HUES6 (cell line): ENCODE measurements around the gene AGFG2.

Experiments
- H3K27ac ChIP-seq: 2 replicates; pipeline ENCODE4 v1.7.0; 2013; ENCODE audit warnings: low read depth, mild to moderate bottlenecking, low read length, inconsistent platforms
- H3K27me3 ChIP-seq: 2 replicates; pipeline ENCODE4 v1.6.1; 2013; ENCODE audit warnings: low read length; ENCODE audit not compliant: control insufficient read depth, insufficient read depth
- H3K36me3 ChIP-seq: 2 replicates; pipeline ENCODE4 v1.6.1; 2013; ENCODE audit warnings: low read length; ENCODE audit not compliant: control insufficient read depth, insufficient read depth
- H3K4me1 ChIP-seq: 2 replicates; pipeline ENCODE4 v1.6.1; 2013; ENCODE audit warnings: low read length; ENCODE audit not compliant: control insufficient read depth, insufficient read depth
- H3K4me3 ChIP-seq: 2 replicates; pipeline ENCODE4 v1.5.1; 2013; ENCODE audit warnings: low read depth, low read length
- H3K9ac ChIP-seq: one replicate; pipeline ENCODE4 v1.6.1; 2013; ENCODE audit warnings: mild to moderate bottlenecking, low read length
- H3K9me3 ChIP-seq: 2 replicates; pipeline ENCODE4 v1.6.1; 2013; ENCODE audit warnings: low read depth, low read length; ENCODE audit not compliant: control insufficient read depth, insufficient read depth

AGFG2 gene

GRCh38 chr7:100582041-100582579 is 43.1 kb downstream of the AGFG2 start:
- no peak overlapping the region for H3K27ac ChIP-seq
- no peak overlapping the region for H3K9ac ChIP-seq

GRCh38 chr7:100582650-100583049 is 43.6 kb downstream of the AGFG2 start:
- Histone ChIP-seq H3K9me3 (no peaks in the 10 kb centered on the region), H3K36me3 (peaks cover 48% of the 10 kb centered on the region), H3K4me3 (no peak overlapping the region), H3K27me3 (no peaks in the 10 kb centered on the region), H3K9ac (no peak overlapping the region), H3K4me1 (peaks cover 21% of the 10 kb centered on the region), H3K27ac (no peak overlapping the region)

More at GRCh38 chr7:100582041-100582579, 43.1 kb downstream of the AGFG2 start:
- no peak overlapping the region for H3K4me3 ChIP-seq
- no peaks in the 10 kb centered on the region for H3K27me3 ChIP-seq
- H3K36me3 ChIP-seq = peaks cover 51% of the 10 kb centered on the region
- no peaks in the 10 kb centered on the region for H3K9me3 ChIP-seq
- H3K4me1 ChIP-seq = peaks cover 21% of the 10 kb centered on the region

GRCh38 chr7:100583132-100584053 is 44.4 kb downstream of the AGFG2 start:
- no peak overlapping the region; the same call in 1 of the 2 replicates for H3K27ac ChIP-seq
- H3K9me3 ChIP-seq = no peaks in the 10 kb centered on the region
- H3K9ac ChIP-seq = peak overlapping the region; percentile 53
- no peaks in the 10 kb centered on the region for H3K27me3 ChIP-seq
- H3K4me1 ChIP-seq = peaks cover 21% of the 10 kb centered on the region
- peaks cover 40% of the 10 kb centered on the region for H3K36me3 ChIP-seq
- H3K4me3 ChIP-seq = peak overlapping the region; percentile 92

- Histone ChIP-seq H3K4me3 (peak overlapping the region; percentile 92), H3K27me3 (no peaks in the 10 kb centered on the region), H3K27ac (no peak overlapping the region; the same call in 1 of the 2 replicates), H3K36me3 (peaks cover 33% of the 10 kb centered on the region), H3K9ac (peak overlapping the region; percentile 89), H3K9me3 (no peaks in the 10 kb centered on the region), H3K4me1 (peaks cover 23% of the 10 kb centered on the region)
Observed at GRCh38 chr7:100584054-100584682, 45.2 kb downstream of the AGFG2 start.

- peak overlapping the region; percentile 89 for H3K9ac ChIP-seq
- no peaks in the 10 kb centered on the region for H3K9me3 ChIP-seq
- H3K4me3 ChIP-seq = peak overlapping the region; percentile 92
- peaks cover 30% of the 10 kb centered on the region for H3K4me1 ChIP-seq
- no peaks in the 10 kb centered on the region for H3K27me3 ChIP-seq
- H3K27ac ChIP-seq = no peak overlapping the region; the same call in 1 of the 2 replicates
- H3K36me3 ChIP-seq = peaks cover 28% of the 10 kb centered on the region
Observed at GRCh38 chr7:100584683-100585510, 45.9 kb downstream of the AGFG2 start.

- no peaks in the 10 kb centered on the region for H3K9me3 ChIP-seq
- peak within 1 kb of the TSS; percentile 89 for H3K9ac ChIP-seq
- H3K4me3 ChIP-seq = peak within 1 kb of the TSS; percentile 92
- peaks cover 20% of the 10 kb centered on the region for H3K36me3 ChIP-seq
- H3K27me3 ChIP-seq = no peaks in the 10 kb centered on the region
- H3K27ac ChIP-seq = peak within 1 kb of the TSS; percentile 74
- H3K4me1 ChIP-seq = peaks cover 38% of the 10 kb centered on the region
Observed at GRCh38 chr7:100585511-100586265, 46.7 kb downstream of the AGFG2 start, which contains the start of gene LRCH4. LRCH4 (minus strand) TSS chr7:100586129; CDS start chr7:100586100, 29 bp downstream.

GRCh38 chr7:100586266-100587025 is 47.4 kb downstream of the AGFG2 start, which contains the start of gene FBXO24:
FBXO24 (plus strand) TSS chr7:100586328; CDS start chr7:100586626, 298 bp downstream.
- Histone ChIP-seq H3K4me3 (peak within 1 kb of the TSS; percentile 92), H3K9me3 (no peaks in the 10 kb centered on the region), H3K27me3 (no peaks in the 10 kb centered on the region), H3K36me3 (peaks cover 12% of the 10 kb centered on the region), H3K4me1 (peaks cover 38% of the 10 kb centered on the region), H3K27ac (peak within 1 kb of the TSS; percentile 74), H3K9ac (peak within 1 kb of the TSS; percentile 89)

- Histone ChIP-seq H3K9ac (no peak overlapping the region), H3K4me3 (no peak overlapping the region), H3K4me1 (peaks cover 31% of the 10 kb centered on the region), H3K9me3 (no peaks in the 10 kb centered on the region), H3K27me3 (no peaks in the 10 kb centered on the region), H3K36me3 (no peaks in the 10 kb centered on the region), H3K27ac (no peak overlapping the region)
Observed at GRCh38 chr7:100588438-100588837, 49.4 kb downstream of the AGFG2 start.

GRCh38 chr7:100589341-100589947 is 50.4 kb downstream of the AGFG2 start:
- H3K36me3 ChIP-seq = no peaks in the 10 kb centered on the region
- no peaks in the 10 kb centered on the region for H3K27me3 ChIP-seq
- no peak overlapping the region for H3K9ac ChIP-seq
- H3K27ac ChIP-seq = no peak overlapping the region
- peaks cover 23% of the 10 kb centered on the region for H3K4me1 ChIP-seq
- H3K9me3 ChIP-seq = no peaks in the 10 kb centered on the region
- peak overlapping the region; percentile 21; the same call in 1 of the 2 replicates for H3K4me3 ChIP-seq
